GM12878 (cell line): ENCODE measurements around the gene MEGF11. TPM values are rescaled to one million over a fixed set of nuclear protein-coding genes. Genes with fewer than 3 reads are reported as not detected.
A peak's percentile ranks its signal among the peaks of the same experiment; 100 is the strongest.

Experiments used
- E2F4 ChIP-seq: IDR thresholded peaks from 2 replicates; pipeline ENCODE4 v1.6.1; 2012; ENCODE audit warnings: low read depth, low read length, improper control_type of control experiment
- HSF1 ChIP-seq: fragments of 150-350 bp; IDR thresholded peaks from 2 replicates; pipeline ENCODE4 v1.6.1; 2014; ENCODE audit warnings: mild to moderate bottlenecking, low read depth, low read length
- MEF2B ChIP-seq: fragments of 450-650 bp; IDR thresholded peaks from 2 replicates; pipeline ENCODE4 v1.6.1; 2018; ENCODE audit warnings: mild to moderate bottlenecking, moderate library complexity; ENCODE audit not compliant: partially characterized antibody, poor library complexity, severe bottlenecking
- MTA3 ChIP-seq: IDR thresholded peaks from 2 replicates; pipeline ENCODE4 v1.6.1; 2012; ENCODE audit warnings: low read length, inconsistent platforms, borderline replicate concordance
- POU2F2 ChIP-seq: IDR thresholded peaks from 3 replicates; pipeline ENCODE4 v1.6.1; 2011; ENCODE audit warnings: low read depth, mild to moderate bottlenecking, low read length, borderline replicate concordance
- RAD51 ChIP-seq: fragments of 450-650 bp; IDR thresholded peaks from 2 replicates; pipeline ENCODE4 v1.6.1; 2016; ENCODE audit warnings: moderate library complexity, mild to moderate bottlenecking, inconsistent platforms
- REST ChIP-seq: IDR thresholded peaks from 2 replicates; pipeline ENCODE4 v1.6.1; 2012; ENCODE audit warnings: mild to moderate bottlenecking, low read depth, low read length
- STAT1 ChIP-seq: fragments of 450-650 bp; conservative IDR thresholded peaks from 2 replicates; pipeline ENCODE4 v1.6.1; 2014; ENCODE audit warnings: antibody characterized with exemption, mild to moderate bottlenecking
- ZNF217 ChIP-seq: fragments of 450-650 bp; IDR thresholded peaks from 2 replicates; pipeline ENCODE4 v1.6.1; 2017; ENCODE audit warnings: antibody characterized with exemption, mild to moderate bottlenecking
- ZNF622 ChIP-seq: fragments of 450-650 bp; IDR thresholded peaks from 2 replicates; pipeline ENCODE4 v1.6.1; 2017; ENCODE audit warnings: mild to moderate bottlenecking, inconsistent platforms
- ZNF687 ChIP-seq: fragments of 450-650 bp; IDR thresholded peaks from 2 replicates; pipeline ENCODE4 v1.6.1; 2017; ENCODE audit warnings: mild to moderate bottlenecking, moderate library complexity
- polyA plus RNA-seq, 11 experiments: library from polyadenylated mRNA; depleted of rRNA in 4 of 11; unstranded in 6 of 11; stranded (reverse) in 5 of 11; fragments of >200 nt; fragmentation: Nextera tagmentation in 4 of 11; fragmentation: Illumina TruSeq in 1 of 11; extraction: Ambion mirVana in 4 of 11; extraction: Trizol in 1 of 11; gene quantifications; 1 replicate in 1 of 11; 2 replicates in 10 of 11; pipeline versions ENCODE4 v1.2.1 to v1.2.3, GENCODE V29; 2011 to 2016; ENCODE audit warnings: inconsistent platforms in 2 of 11, missing spikeins in 2 of 11, low read depth in 1 of 11
- total RNA-seq, 4 experiments: library from RNA; depleted of rRNA in 3 of 4; stranded (reverse); fragments of >200 nt in 3 of 4; fragmentation: Illumina TruSeq in 1 of 4; extraction: Trizol in 1 of 4; gene quantifications; 2 replicates each; pipeline versions ENCODE4 v1.2.1 to v1.2.3, GENCODE V29; 2013 to 2021
- TF ChIP-seq, protein P1 (sequence below): fragments of 450-650 bp; IDR thresholded peaks from 2 replicates; pipeline ENCODE4 v1.6.1; 2017; ENCODE audit warnings: mild to moderate bottlenecking
- TF ChIP-seq, protein P2 (sequence below): fragments of 450-650 bp; IDR thresholded peaks from 2 replicates; pipeline ENCODE4 v1.6.1; 2016; ENCODE audit warnings: mild to moderate bottlenecking
- TF ChIP-seq, protein P3 (sequence below): fragments of 450-650 bp; IDR thresholded peaks from 2 replicates; pipeline ENCODE4 v1.6.1; 2017; ENCODE audit warnings: low read depth, mild to moderate bottlenecking, moderate library complexity

MEGF11 gene
- total and polyA plus RNA-seq, 10 of the 15 experiments (the other 5 are each of a cell fraction or from before 2014, with no cell fraction given) = 0.03 to 1.7 (median 0.49) TPM

GRCh38 chr15:65920825-65921309 lies 332.7 kb downstream of the MEGF11 start (continued):
- TF ChIP-seq HSF1 = no peak
- TF ChIP-seq ZNF687 = peak; percentile 59
- TF ChIP-seq ZNF622 = no peak
- TF ChIP-seq RAD51 = no peak
- TF ChIP-seq STAT1 = no peak
- peak; percentile 98 for TF ChIP-seq ZNF217
- no peak for TF ChIP-seq E2F4
- TF ChIP-seq REST = no peak
- peak; percentile 75; the same call in 1 of the 3 replicates for TF ChIP-seq POU2F2
- peak; percentile 98 for TF ChIP-seq MEF2B
- TF ChIP-seq, protein P1, sequence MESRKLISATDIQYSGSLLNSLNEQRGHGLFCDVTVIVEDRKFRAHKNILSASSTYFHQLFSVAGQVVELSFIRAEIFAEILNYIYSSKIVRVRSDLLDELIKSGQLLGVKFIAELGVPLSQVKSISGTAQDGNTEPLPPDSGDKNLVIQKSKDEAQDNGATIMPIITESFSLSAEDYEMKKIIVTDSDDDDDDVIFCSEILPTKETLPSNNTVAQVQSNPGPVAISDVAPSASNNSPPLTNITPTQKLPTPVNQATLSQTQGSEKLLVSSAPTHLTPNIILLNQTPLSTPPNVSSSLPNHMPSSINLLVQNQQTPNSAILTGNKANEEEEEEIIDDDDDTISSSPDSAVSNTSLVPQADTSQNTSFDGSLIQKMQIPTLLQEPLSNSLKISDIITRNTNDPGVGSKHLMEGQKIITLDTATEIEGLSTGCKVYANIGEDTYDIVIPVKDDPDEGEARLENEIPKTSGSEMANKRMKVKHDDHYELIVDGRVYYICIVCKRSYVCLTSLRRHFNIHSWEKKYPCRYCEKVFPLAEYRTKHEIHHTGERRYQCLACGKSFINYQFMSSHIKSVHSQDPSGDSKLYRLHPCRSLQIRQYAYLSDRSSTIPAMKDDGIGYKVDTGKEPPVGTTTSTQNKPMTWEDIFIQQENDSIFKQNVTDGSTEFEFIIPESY = no peak
- TF ChIP-seq, protein P2, sequence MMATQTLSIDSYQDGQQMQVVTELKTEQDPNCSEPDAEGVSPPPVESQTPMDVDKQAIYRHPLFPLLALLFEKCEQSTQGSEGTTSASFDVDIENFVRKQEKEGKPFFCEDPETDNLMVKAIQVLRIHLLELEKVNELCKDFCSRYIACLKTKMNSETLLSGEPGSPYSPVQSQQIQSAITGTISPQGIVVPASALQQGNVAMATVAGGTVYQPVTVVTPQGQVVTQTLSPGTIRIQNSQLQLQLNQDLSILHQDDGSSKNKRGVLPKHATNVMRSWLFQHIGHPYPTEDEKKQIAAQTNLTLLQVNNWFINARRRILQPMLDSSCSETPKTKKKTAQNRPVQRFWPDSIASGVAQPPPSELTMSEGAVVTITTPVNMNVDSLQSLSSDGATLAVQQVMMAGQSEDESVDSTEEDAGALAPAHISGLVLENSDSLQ = peak; percentile 50; the same call in 1 of the 2 replicates
- peak; percentile 64; the same call in 1 of the 2 replicates for TF ChIP-seq MTA3
- TF ChIP-seq, protein P3, sequence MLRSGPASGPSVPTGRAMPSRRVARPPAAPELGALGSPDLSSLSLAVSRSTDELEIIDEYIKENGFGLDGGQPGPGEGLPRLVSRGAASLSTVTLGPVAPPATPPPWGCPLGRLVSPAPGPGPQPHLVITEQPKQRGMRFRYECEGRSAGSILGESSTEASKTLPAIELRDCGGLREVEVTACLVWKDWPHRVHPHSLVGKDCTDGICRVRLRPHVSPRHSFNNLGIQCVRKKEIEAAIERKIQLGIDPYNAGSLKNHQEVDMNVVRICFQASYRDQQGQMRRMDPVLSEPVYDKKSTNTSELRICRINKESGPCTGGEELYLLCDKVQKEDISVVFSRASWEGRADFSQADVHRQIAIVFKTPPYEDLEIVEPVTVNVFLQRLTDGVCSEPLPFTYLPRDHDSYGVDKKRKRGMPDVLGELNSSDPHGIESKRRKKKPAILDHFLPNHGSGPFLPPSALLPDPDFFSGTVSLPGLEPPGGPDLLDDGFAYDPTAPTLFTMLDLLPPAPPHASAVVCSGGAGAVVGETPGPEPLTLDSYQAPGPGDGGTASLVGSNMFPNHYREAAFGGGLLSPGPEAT = peak; percentile 62; the same call in 1 of the 2 replicates
